ENCODE data around the gene ACVR1B.

ACVR1B gene

GRCh38 chr12:51944608-51945233 is 6.8 kb upstream of the ACVR1B start:
- no peak for DNase-seq

GRCh38 chr12:51947246-51947996 is 4.1 kb upstream of the ACVR1B start:
- no peak for DNase-seq

GRCh38 chr12:51948066-51948465 is 3.4 kb upstream of the ACVR1B start:
- no peak for DNase-seq

GRCh38 chr12:51949342-51950030 is 2.0 kb upstream of the ACVR1B start:
- no peak for DNase-seq

- no peak for DNase-seq
Measured at GRCh38 chr12:51950682-51951198, 759 bp upstream of the ACVR1B start.

GRCh38 chr12:51951843-51952722 is 584 bp downstream of the ACVR1B start:
- peak; percentile 58 to 86 (median 81) for DNase-seq

- no peak for DNase-seq
Measured at GRCh38 chr12:51953089-51953488, 1.6 kb downstream of the ACVR1B start.

GRCh38 chr12:51953864-51954263 is 2.4 kb downstream of the ACVR1B start:
- peak in 2 of 3 donors; percentile 54 to 77 for DNase-seq

- DNase-seq, result peak; percentile 34 to 60 (median 55)
Measured at GRCh38 chr12:51954561-51955361, 3.3 kb downstream of the ACVR1B start.

GRCh38 chr12:51955702-51956101 is 4.2 kb downstream of the ACVR1B start:
- no peak for DNase-seq

GRCh38 chr12:51958542-51958941 is 7.0 kb downstream of the ACVR1B start:
- DNase-seq, result no peak

GRCh38 chr12:51959211-51959610 is 7.7 kb downstream of the ACVR1B start:
- no peak for DNase-seq

GRCh38 chr12:51959921-51960320 is 8.4 kb downstream of the ACVR1B start:
- DNase-seq, result no peak

- DNase-seq, result no peak
Measured at GRCh38 chr12:51960488-51960887, 9.0 kb downstream of the ACVR1B start.

GRCh38 chr12:51960890-51961289 is 9.4 kb downstream of the ACVR1B start:
- DNase-seq, result no peak

- no peak for DNase-seq
Measured at GRCh38 chr12:51961834-51962233, 10.3 kb downstream of the ACVR1B start.

GRCh38 chr12:51962737-51963136 is 11.2 kb downstream of the ACVR1B start:
- DNase-seq, result no peak

GRCh38 chr12:51963477-51963876 is 12.0 kb downstream of the ACVR1B start:
- DNase-seq, result no peak

GRCh38 chr12:51969643-51970042 is 18.1 kb downstream of the ACVR1B start:
- DNase-seq, result no peak

GRCh38 chr12:51970904-51971646 is 19.6 kb downstream of the ACVR1B start:
- DNase-seq, result no peak
